Fibroblast of the aortic adventitia (primary cell): ENCODE data around the gene KIF23. TPM values are rescaled to one million over a fixed set of nuclear protein-coding genes. Genes with fewer than 3 reads are reported as not detected.

ENCODE experiments used
- DNase-seq: peaks from one replicate; pipeline ENCODE4 v3.0.0-alpha.2; 2010; ENCODE audit warnings: low read depth
- H3K4me3 ChIP-seq: 2 replicates; pipeline ENCODE4 v1.5.1; 2011; ENCODE audit warnings: low read depth, mild to moderate bottlenecking, control low read depth, low read length, moderate library complexity
- total RNA-seq: library from RNA; depleted of rRNA; stranded (reverse); fragments of >200 nt; gene quantifications from 2 replicates; pipeline ENCODE4 v1.2.3, GENCODE V29; 2012; ENCODE audit warnings: low replicate concordance
- TF ChIP-seq, protein P1 (sequence below): IDR thresholded peaks from 2 replicates; pipeline ENCODE4 v1.5.1; 2011; ENCODE audit warnings: mild to moderate bottlenecking, low read length, control low read depth, inconsistent platforms; ENCODE audit not compliant: insufficient read depth

The KIF23 gene
- total RNA-seq, result 4.0 and 48.6 TPM in 2 replicates

GRCh38 chr15:69413822-69414700 lies at the start of gene KIF23:
TSS of gene KIF23 (plus strand) at chr15:69414349. CDS start at chr15:69414466, 117 bp downstream.
- DNase-seq, result peak; percentile 90
- peak within 1 kb of the TSS; percentile 86 for H3K4me3 ChIP-seq
- TF ChIP-seq, protein P1, sequence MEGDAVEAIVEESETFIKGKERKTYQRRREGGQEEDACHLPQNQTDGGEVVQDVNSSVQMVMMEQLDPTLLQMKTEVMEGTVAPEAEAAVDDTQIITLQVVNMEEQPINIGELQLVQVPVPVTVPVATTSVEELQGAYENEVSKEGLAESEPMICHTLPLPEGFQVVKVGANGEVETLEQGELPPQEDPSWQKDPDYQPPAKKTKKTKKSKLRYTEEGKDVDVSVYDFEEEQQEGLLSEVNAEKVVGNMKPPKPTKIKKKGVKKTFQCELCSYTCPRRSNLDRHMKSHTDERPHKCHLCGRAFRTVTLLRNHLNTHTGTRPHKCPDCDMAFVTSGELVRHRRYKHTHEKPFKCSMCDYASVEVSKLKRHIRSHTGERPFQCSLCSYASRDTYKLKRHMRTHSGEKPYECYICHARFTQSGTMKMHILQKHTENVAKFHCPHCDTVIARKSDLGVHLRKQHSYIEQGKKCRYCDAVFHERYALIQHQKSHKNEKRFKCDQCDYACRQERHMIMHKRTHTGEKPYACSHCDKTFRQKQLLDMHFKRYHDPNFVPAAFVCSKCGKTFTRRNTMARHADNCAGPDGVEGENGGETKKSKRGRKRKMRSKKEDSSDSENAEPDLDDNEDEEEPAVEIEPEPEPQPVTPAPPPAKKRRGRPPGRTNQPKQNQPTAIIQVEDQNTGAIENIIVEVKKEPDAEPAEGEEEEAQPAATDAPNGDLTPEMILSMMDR, result no peak

- no peak overlapping the region for H3K4me3 ChIP-seq
- TF ChIP-seq, protein P1, result no peak
- DNase-seq, result no peak
Measured at GRCh38 chr15:69367236-69367635, 46.9 kb upstream of the KIF23 start.

DNA sequence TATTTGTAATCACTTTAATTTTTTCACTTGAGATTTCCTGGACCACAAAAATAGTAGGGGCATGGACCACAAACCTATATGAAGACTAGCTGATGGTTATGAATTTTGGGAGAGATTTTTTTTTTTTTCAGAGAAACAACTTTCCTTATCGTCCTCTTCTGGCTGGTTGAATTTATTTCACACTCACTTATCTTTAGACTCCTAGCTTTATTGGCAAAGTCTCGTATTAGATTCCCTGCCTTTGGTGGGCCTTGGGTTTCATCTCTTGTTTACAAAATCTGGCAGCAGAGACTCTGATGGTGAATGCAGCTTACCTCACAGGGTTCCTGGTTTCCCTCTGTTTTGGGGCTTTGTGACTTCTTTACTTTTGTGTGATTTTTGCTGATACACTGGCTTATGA lies 44.5 kb upstream of the KIF23 start:
- DNase-seq, result no peak
- no peak overlapping the region for H3K4me3 ChIP-seq
- TF ChIP-seq, protein P1, result no peak

GRCh38 chr15:69373406-69373805 lies 40.7 kb upstream of the KIF23 start:
- H3K4me3 ChIP-seq, result no peak overlapping the region
- TF ChIP-seq, protein P1, result no peak
- no peak for DNase-seq

- no peak for DNase-seq
- no peak overlapping the region for H3K4me3 ChIP-seq
- TF ChIP-seq, protein P1, result no peak
Measured at GRCh38 chr15:69375151-69375790, 38.9 kb upstream of the KIF23 start.

GRCh38 chr15:69377216-69377970 lies 36.8 kb upstream of the KIF23 start:
- TF ChIP-seq, protein P1, result no peak
- no peak for DNase-seq

More at GRCh38 chr15:69377216-69377970, 36.8 kb upstream of the KIF23 start:
- H3K4me3 ChIP-seq, result no peak overlapping the region
